ENCODE data around the gene HDAC2.
"Not testable (repeated sequence)": the region's sequence is repeated elsewhere in the genome, so short reads cannot be mapped to it uniquely, and the experiment has no call there.

HDAC2 gene

GRCh38 chr6:113920663-113921267 is 50.2 kb downstream of the HDAC2 start:
- Histone ChIP-seq H3K4me3 (ENCODE audit: low read length) (no peak overlapping the region), H3K27me3 (ENCODE audit: control insufficient read depth, insufficient read depth, low read length) (no peaks in the 10 kb centered on the region; the same call in 1 of the 2 replicates), H3K9me3 (ENCODE audit: control insufficient read depth, insufficient read depth, low read length) (no peaks in the 10 kb centered on the region), H3K36me3 (ENCODE audit: control insufficient read depth, insufficient read depth, low read length) (no peaks in the 10 kb centered on the region), H3K27ac (ENCODE audit: low read length) (no peak overlapping the region), H3K4me1 (ENCODE audit: control insufficient read depth, insufficient read depth, low read length) (no peaks in the 10 kb centered on the region)
- no peak for DNase-seq (ENCODE audit: low read depth, low spot score)
- WGBS (ENCODE audit: insufficient coverage, insufficient read length): no CpG with 5 or more reads among the region's 3 CpGs

DNA sequence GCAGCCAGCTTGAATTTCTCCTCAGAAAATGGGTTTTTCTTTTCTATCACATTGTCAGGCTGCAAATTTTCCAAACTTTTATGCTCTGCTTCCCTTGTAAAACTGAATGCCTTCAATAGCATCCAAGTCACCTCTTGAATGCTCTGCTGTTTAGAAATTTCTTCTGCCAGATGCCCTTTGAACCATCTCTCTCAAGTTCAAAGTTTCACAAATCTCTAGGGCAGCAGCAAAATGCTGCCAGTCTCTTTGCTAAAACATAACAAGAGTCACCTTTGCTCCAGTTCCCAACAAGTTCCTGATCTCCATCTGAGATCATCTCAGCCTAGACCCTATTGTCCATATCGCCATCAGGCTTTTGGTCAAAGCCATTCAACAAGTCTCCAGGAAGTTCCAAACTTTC is 60.7 kb downstream of the HDAC2 start:
- not testable (repeated sequence) for H3K4me3 ChIP-seq (ENCODE audit: low read length)
- WGBS (ENCODE audit: insufficient coverage, insufficient read length): no CpG with 5 or more reads among the region's 1 CpG

GRCh38 chr6:113909224-113909856 is 61.6 kb downstream of the HDAC2 start:
- no peaks in the 10 kb centered on the region for H3K4me1 ChIP-seq (ENCODE audit: control insufficient read depth, insufficient read depth, low read length)
- no CpG with 5 or more reads among the region's 6 CpGs for WGBS (ENCODE audit: insufficient coverage, insufficient read length)
- H3K9me3 ChIP-seq (ENCODE audit: control insufficient read depth, insufficient read depth, low read length): no peaks in the 10 kb centered on the region
- no peak overlapping the region for H3K4me3 ChIP-seq (ENCODE audit: low read length)
- H3K27ac ChIP-seq (ENCODE audit: low read length): no peak overlapping the region
- DNase-seq (ENCODE audit: low read depth, low spot score): peak; percentile 50
- H3K36me3 ChIP-seq (ENCODE audit: control insufficient read depth, insufficient read depth, low read length): no peaks in the 10 kb centered on the region
- 0 out of 2 replicates have a peak, but pooled peaks cover 1% of the 10 kb centered on the region for H3K27me3 ChIP-seq (ENCODE audit: control insufficient read depth, insufficient read depth, low read length)

More for the DNA sequence above, 60.7 kb downstream of the HDAC2 start:
- H3K4me1 ChIP-seq (ENCODE audit: control insufficient read depth, insufficient read depth, low read length); H3K9me3 ChIP-seq (ENCODE audit: control insufficient read depth, insufficient read depth, low read length); H3K27ac ChIP-seq (ENCODE audit: low read length); DNase-seq (ENCODE audit: low read depth, low spot score); H3K27me3 ChIP-seq (ENCODE audit: control insufficient read depth, insufficient read depth, low read length); H3K36me3 ChIP-seq (ENCODE audit: control insufficient read depth, insufficient read depth, low read length): not testable (repeated sequence)

DNA sequence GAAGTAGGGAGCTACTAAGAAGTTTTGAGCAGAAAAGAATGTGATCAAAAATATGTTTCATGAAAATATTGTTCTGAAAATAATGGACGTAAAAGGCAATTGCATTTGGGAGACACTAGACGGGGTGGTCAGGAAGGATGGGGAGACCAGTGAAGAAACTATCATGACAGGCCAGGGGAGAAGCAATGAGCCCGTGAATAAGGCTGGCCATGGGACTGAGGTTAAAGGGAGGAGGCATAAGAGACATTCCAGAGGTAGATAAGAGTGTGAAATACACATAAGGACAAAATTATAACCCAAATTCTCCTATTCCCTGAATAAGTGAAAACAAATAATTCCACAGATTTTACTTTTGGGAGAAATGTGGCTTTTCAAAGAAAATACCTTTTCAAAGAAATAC is 62.1 kb downstream of the HDAC2 start:
- Histone ChIP-seq H3K4me1 (ENCODE audit: control insufficient read depth, insufficient read depth, low read length) (no peaks in the 10 kb centered on the region), H3K4me3 (ENCODE audit: low read length) (no peak overlapping the region), H3K9me3 (ENCODE audit: control insufficient read depth, insufficient read depth, low read length) (no peaks in the 10 kb centered on the region), H3K27ac (ENCODE audit: low read length) (no peak overlapping the region), H3K27me3 (ENCODE audit: control insufficient read depth, insufficient read depth, low read length) (0 out of 2 replicates have a peak, but pooled peaks cover 1% of the 10 kb centered on the region), H3K36me3 (ENCODE audit: control insufficient read depth, insufficient read depth, low read length) (no peaks in the 10 kb centered on the region)
- no peak for DNase-seq (ENCODE audit: low read depth, low spot score)
- WGBS (ENCODE audit: insufficient coverage, insufficient read length): no CpG with 5 or more reads among the region's 3 CpGs

DNA sequence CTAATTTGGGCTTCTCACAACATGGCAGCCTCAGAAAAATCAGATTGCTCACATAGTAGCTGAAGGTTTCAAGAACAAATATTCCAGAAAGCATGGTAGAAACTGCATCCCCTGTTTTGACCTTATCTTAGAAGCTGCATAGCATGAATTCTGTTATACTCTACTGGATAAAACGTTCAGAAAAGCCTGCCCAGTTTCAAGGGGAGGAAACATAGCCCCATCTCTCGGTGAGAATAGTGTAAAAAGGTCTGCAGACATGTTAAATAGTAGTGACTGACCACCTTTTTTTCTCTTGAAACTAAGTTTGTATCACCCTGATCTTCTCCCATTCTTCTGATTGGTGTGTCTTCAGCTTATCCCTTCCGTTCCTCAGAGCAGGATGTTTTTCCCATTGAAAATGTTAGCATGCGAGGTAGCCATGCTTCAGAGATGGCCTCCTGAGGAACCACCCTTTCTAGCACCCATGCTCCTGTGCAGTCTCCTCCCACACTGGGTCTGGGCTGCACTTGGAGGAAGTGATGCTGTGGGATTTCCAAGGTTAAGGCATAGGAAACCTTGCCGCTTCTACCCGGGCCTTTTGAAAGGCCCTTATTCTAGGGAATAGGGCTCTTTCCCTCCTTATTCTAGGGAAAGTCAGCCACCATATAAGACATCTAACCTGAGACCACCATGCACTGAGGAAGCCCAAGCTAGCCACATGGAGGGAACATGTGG is 63.7 kb downstream of the HDAC2 start:
- DNase-seq (ENCODE audit: low read depth, low spot score): no peak
- no peak overlapping the region for H3K27ac ChIP-seq (ENCODE audit: low read length)
- 0 out of 2 replicates have a peak, but pooled peaks cover 1% of the 10 kb centered on the region for H3K27me3 ChIP-seq (ENCODE audit: control insufficient read depth, insufficient read depth, low read length)
- no peaks in the 10 kb centered on the region for H3K9me3 ChIP-seq (ENCODE audit: control insufficient read depth, insufficient read depth, low read length)
- H3K4me3 ChIP-seq (ENCODE audit: low read length): no peak overlapping the region
- WGBS (ENCODE audit: insufficient coverage, insufficient read length): no CpG with 5 or more reads among the region's 6 CpGs
- no peaks in the 10 kb centered on the region for H3K36me3 ChIP-seq (ENCODE audit: control insufficient read depth, insufficient read depth, low read length)
- no peaks in the 10 kb centered on the region for H3K4me1 ChIP-seq (ENCODE audit: control insufficient read depth, insufficient read depth, low read length)

DNA sequence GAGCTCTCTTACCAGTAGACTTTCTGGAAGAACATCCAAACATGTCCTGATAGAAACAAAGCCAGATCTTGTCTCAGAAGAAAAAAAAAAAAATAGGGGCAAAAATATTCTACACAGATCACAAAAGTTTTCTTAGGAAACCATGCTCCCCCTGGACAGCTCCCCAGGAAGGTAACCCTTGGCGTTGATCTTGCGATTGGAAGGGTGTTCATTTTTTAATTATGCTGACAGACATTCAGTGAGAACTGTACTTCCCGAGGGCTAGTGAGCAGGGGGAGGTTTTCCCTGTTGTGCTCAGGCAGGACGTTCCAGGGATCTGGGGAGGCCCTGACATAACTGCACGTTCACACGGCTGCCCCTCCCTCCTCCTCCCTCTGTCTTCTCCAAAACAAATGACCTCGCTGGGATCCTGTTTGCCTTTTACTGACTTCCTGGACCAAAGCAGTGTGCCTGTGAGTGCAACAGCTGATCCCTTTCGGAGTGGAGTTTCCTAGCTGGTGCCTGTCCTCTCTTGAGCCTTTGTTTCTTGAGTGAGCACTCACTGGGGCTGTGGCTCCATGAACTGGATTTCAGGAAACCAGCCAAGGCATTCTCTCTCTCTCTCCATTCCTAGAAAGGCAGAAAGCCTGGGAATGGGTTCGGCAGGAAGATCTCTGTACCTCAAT is 67.2 kb downstream of the HDAC2 start:
- Histone ChIP-seq H3K9me3 (ENCODE audit: control insufficient read depth, insufficient read depth, low read length) (no peaks in the 10 kb centered on the region), H3K4me1 (ENCODE audit: control insufficient read depth, insufficient read depth, low read length) (no peaks in the 10 kb centered on the region), H3K36me3 (ENCODE audit: control insufficient read depth, insufficient read depth, low read length) (no peaks in the 10 kb centered on the region), H3K4me3 (ENCODE audit: low read length) (no peak overlapping the region), H3K27ac (ENCODE audit: low read length) (no peak overlapping the region), H3K27me3 (ENCODE audit: control insufficient read depth, insufficient read depth, low read length) (0 out of 2 replicates have a peak, but pooled peaks cover 1% of the 10 kb centered on the region)
- DNase-seq (ENCODE audit: low read depth, low spot score): no peak
- WGBS (ENCODE audit: insufficient coverage, insufficient read length): no CpG with 5 or more reads among the region's 9 CpGs

DNA sequence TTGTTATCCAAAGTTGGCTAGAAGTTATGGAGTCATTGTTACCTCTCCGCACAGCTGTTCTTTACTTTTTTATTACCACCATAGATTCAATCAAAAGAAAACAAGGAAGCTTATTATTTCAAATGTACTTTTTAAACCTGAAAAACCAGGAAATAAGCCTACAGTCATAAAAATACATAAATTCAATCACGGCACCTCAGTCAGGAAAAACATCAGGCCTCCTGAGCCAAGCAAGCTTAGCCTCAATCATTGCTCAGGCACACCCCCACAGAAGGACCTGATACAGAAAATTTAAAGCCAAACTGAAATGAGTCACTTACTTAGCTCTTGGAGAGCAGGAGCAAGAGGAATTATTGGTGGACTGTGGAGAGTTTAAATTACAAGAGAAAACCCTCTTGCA is 69.5 kb downstream of the HDAC2 start:
- H3K27ac ChIP-seq (ENCODE audit: low read length): no peak overlapping the region
- DNase-seq (ENCODE audit: low read depth, low spot score): no peak
- H3K4me1 ChIP-seq (ENCODE audit: control insufficient read depth, insufficient read depth, low read length): no peaks in the 10 kb centered on the region
- no peaks in the 10 kb centered on the region for H3K27me3 ChIP-seq (ENCODE audit: control insufficient read depth, insufficient read depth, low read length)
- no peaks in the 10 kb centered on the region for H3K9me3 ChIP-seq (ENCODE audit: control insufficient read depth, insufficient read depth, low read length)
- H3K4me3 ChIP-seq (ENCODE audit: low read length): no peak overlapping the region
- no CpG with 5 or more reads among the region's 2 CpGs for WGBS (ENCODE audit: insufficient coverage, insufficient read length)
- H3K36me3 ChIP-seq (ENCODE audit: control insufficient read depth, insufficient read depth, low read length): no peaks in the 10 kb centered on the region

DNA sequence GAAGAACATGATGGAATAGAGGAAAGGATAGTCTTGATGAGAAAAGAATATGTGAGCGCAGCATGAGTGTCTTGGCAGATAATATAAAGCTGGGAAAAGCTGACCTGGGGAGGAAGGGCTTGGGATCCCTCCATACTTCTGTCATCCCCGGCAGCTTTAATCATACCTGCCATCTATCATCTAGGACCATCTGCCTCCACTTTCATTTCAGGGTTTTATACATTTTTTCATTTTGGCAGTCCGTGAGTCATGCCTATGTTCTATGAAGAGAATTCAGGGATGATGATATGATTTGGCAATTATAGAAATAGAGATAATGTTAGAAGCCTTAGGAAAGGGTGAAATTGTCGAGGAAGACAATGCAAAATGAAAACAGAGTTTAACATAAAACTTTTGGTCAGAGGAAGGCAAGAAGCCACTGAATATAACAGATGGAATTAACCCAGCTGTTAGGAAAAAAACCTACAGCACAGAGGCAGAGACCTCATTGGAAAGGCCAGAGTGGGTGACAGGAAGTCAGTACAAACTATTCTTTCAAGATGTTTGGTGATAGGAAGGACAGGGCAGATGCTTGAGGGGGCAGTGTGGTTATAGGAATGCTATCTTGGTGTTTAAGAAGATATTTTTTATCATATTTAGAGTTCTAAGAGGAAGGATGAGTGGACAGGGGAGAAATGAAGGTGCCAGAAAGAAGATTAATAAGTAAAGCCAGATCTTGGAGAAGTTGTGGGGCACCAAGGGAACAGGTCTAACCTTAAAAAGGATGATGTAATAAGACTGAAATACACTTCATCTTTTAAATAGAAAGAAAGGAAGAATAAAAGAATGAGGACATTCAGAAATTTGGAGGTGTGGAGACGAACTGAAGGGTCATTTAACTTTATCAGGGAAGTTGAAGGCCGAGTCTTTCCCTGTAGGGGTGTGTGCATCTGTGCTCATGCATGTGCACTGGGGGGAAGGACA is 76.0 kb downstream of the HDAC2 start:
- Histone ChIP-seq H3K4me1 (ENCODE audit: control insufficient read depth, insufficient read depth, low read length) (no peaks in the 10 kb centered on the region), H3K4me3 (ENCODE audit: low read length) (no peak overlapping the region), H3K27me3 (ENCODE audit: control insufficient read depth, insufficient read depth, low read length) (no peaks in the 10 kb centered on the region), H3K27ac (ENCODE audit: low read length) (no peak overlapping the region), H3K36me3 (ENCODE audit: control insufficient read depth, insufficient read depth, low read length) (no peaks in the 10 kb centered on the region), H3K9me3 (ENCODE audit: control insufficient read depth, insufficient read depth, low read length) (no peaks in the 10 kb centered on the region)
- no peak for DNase-seq (ENCODE audit: low read depth, low spot score)
- WGBS (ENCODE audit: insufficient coverage, insufficient read length): no CpG with 5 or more reads among the region's 6 CpGs

- Histone ChIP-seq H3K36me3 (ENCODE audit: control insufficient read depth, insufficient read depth, low read length) (no peaks in the 10 kb centered on the region), H3K4me3 (ENCODE audit: low read length) (no peak overlapping the region), H3K27ac (ENCODE audit: low read length) (no peak overlapping the region), H3K4me1 (ENCODE audit: control insufficient read depth, insufficient read depth, low read length) (no peaks in the 10 kb centered on the region), H3K27me3 (ENCODE audit: control insufficient read depth, insufficient read depth, low read length) (no peaks in the 10 kb centered on the region), H3K9me3 (ENCODE audit: control insufficient read depth, insufficient read depth, low read length) (no peaks in the 10 kb centered on the region)
- DNase-seq (ENCODE audit: low read depth, low spot score): no peak
- no CpG with 5 or more reads among the region's 3 CpGs for WGBS (ENCODE audit: insufficient coverage, insufficient read length)
Observed at GRCh38 chr6:113893866-113894265, 77.1 kb downstream of the HDAC2 start.

- no peak for DNase-seq (ENCODE audit: low read depth, low spot score)
- H3K4me3 ChIP-seq (ENCODE audit: low read length): no peak overlapping the region
- H3K4me1 ChIP-seq (ENCODE audit: control insufficient read depth, insufficient read depth, low read length): no peaks in the 10 kb centered on the region
- H3K27ac ChIP-seq (ENCODE audit: low read length): no peak overlapping the region
- no peaks in the 10 kb centered on the region for H3K9me3 ChIP-seq (ENCODE audit: control insufficient read depth, insufficient read depth, low read length)
- H3K27me3 ChIP-seq (ENCODE audit: control insufficient read depth, insufficient read depth, low read length): no peaks in the 10 kb centered on the region
- no peaks in the 10 kb centered on the region for H3K36me3 ChIP-seq (ENCODE audit: control insufficient read depth, insufficient read depth, low read length)
Observed at GRCh38 chr6:113893451-113893850, 77.5 kb downstream of the HDAC2 start.
